GM19193 (cell line): Measurements from ENCODE around the gene ARHGEF4.

Source experiments
- POLR2A ChIP-seq: IDR thresholded peaks from 4 replicates; pipeline ENCODE4 v1.6.1; 2011; ENCODE audit not compliant: insufficient read depth, insufficient read length; ENCODE audit errors: extremely low read depth

ARHGEF4 gene

GRCh38 chr2:130922417-130922816 lies 85.7 kb downstream of the ARHGEF4 start:
- TF ChIP-seq POLR2A, result no peak

DNA sequence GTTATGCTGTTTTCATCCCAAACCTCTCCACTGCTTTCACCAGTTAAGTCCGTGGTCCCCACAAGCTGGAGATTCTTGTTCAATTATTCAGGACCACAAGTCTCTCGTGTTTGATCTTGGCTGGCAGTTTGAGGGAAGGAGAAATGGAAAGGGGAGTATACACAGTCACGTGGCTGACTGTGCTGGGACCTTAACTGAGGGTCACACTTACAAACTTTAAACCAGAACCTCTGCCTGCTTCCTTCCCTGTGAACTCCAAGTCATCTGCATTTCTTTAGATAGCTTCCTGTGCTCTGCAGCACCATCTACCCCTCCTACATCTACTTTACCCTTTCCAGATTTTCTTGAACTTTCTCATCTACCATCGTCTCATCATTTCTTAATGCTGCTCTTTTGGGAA lies 91.7 kb downstream of the ARHGEF4 start:
- no peak for TF ChIP-seq POLR2A

GRCh38 chr2:130930740-130931659 lies 94.3 kb downstream of the ARHGEF4 start:
- TF ChIP-seq POLR2A, result no peak

DNA sequence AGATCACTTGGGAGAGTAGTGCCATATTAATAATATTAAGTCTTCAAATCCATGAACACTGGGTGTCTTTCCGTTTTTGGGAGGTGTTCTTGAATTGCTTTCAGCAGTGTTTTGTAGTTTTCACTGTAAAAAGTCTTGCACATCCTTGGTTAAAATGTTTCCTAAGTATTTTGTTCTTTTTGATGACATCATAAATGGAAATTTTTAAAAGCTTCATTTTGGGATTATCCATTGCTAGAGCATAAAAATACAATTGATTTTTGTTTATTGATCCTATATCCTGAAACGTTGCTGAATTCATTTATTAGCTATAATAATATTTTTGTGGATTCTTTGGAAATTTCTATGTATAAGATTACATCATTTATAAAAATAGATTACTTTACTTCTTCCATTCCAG lies 96.8 kb downstream of the ARHGEF4 start:
- TF ChIP-seq POLR2A, result no peak

- TF ChIP-seq POLR2A, result no peak
These were observed 99.7 kb downstream of the ARHGEF4 start for GRCh38 chr2:130936451-130936850.

DNA sequence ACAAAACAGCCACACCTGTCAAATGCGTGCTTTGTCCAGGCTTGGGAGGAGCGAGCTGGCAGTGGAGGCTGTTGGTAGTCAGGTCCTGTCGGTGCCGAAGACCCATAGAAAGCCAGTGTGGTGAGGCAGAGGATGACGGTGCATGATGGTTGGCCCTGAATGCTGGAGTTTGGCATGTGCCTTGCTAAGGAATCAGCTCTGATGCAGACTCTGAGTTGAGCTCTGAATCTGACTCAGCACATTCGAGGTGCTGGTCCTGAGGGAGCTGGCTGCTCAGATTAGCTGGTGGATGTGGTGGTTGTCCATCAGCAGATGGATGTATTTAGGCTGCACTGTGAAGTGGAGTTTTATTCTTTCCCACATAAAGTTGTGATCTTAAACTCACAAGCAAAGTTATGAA lies 111.3 kb downstream of the ARHGEF4 start:
- TF ChIP-seq POLR2A, result no peak

- no peak for TF ChIP-seq POLR2A
These were observed 113.2 kb downstream of the ARHGEF4 start for GRCh38 chr2:130949954-130950353.

- TF ChIP-seq POLR2A, result no peak
These were observed 114.3 kb downstream of the ARHGEF4 start for GRCh38 chr2:130951018-130951417.

- TF ChIP-seq POLR2A, result no peak
These were observed 118.2 kb downstream of the ARHGEF4 start for GRCh38 chr2:130954873-130955272.

DNA sequence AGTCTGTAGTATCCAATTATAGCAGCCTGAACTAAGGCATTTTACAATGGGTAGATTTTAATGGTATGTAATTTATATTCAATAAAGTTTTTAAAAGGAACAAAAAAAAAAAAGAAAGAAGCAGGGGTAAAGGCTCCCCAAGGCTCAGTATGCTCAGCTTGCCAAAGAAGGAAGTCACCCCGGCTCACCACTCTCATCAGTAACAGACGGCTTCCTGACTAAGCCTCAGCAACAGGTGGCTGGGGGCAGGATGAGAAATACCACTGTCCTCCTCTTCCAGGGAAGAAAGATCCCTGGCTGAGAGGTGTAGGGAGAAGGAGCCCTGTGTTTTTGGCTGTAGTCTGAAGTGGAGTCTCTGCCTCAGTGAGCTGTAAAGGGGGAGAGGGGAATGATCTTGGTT lies 121.2 kb downstream of the ARHGEF4 start:
- TF ChIP-seq POLR2A, result no peak

GRCh38 chr2:130963196-130963848 lies 126.6 kb downstream of the ARHGEF4 start:
- no peak for TF ChIP-seq POLR2A

DNA sequence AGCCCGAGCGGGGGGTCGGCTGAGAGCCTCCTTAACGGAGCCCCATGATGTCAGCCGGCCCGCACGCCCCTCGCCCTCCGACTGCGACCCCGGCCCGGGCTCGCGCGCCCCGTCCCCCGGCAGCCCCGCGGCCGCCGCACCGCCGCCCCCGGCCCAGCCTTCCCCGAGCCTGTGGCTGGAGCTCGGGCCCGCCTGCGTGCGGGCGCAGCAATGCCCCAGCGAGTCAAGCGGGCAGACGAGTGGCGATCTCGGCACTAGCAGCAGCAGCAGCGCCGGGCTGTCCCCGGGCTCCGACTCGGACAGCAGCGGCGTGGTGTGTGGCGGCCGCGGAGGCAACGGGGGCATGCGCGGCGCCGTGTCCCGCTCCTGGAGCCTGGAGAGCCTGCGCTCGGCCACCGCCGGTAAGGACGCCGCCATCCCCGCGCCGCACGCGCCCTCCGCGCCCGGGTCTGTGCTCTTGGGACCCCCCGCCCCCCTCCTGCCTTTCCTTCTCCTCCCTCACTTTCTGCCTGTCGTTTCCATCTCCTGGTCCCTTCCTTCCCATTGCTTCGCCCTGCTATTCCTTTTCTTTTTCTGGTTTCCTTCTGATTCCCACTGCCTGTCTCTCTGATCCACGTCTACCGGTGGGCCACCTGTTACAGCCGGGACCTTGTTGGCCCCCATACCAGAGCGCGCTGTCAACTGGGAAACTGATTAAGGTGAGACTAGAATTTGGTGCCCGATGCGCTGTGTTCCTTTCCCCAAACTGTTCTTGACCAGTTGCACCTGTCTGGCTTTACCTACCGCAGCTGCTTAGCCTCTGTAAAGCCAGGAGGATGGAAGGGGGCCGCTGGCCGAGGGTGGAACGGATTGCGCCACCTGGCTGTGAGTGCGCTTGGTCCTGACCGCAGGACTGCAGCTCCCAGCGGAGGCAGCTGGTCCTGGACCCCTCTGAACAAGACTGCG lies 127.4 kb downstream of the ARHGEF4 start:
- TF ChIP-seq POLR2A, result no peak

DNA sequence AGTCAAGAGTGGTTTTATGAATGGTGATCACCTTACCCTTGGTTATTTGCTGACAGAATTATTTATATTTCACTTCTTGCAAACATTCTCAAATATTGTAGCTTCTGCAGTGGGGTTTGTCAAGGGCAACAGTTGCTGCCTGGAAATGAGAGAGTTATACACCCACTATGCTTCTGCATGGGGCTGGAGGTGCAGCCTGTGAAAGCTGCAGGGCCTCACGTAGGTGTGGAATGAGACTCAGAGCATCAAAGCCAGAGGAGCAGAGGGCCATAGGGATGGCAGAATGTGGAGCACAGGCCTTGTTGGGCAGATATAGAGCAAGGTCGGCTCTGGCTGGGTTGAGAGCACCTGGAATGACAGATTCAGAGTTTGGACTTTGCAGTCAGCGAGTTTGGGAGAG lies 128.2 kb downstream of the ARHGEF4 start:
- TF ChIP-seq POLR2A, result no peak

DNA sequence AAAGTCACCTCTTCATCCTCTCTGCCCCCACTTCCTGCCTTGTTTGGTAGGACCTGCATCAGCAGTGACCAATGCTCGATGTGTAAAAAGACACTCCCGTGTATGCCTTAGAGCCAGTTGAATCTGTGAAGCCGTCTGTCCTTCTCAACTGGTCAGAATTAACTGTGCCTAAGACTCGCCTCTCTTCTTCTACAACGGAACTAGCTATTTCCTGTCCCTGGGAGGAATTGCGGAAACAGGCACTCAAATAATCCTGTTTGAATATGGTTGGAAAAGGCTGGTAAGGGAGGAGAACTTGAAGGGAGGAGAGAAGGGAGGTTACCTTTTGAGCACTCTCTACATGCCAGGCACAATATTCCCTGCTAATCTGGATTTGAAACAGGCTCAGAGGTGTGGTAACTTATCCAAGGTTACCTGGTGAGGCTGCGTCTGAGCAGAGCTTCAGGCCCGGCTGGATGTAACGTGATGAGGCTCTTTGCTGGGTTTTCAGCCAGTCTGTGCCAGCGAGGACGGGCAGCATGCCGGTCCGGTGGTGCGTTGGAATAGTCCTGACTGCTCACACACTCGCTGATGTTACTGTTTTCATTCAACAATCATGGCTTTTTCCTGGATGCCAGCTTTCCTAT lies 129.5 kb downstream of the ARHGEF4 start:
- no peak for TF ChIP-seq POLR2A
